Activated naive CD8-positive, alpha-beta T cell treated with anti-CD3 and anti-CD28 coated beads, Interleukin-2, amount 50 U/mL, for 24 hours (primary cell): ENCODE data around the gene DAAM1.

Experiments
- ATAC-seq: fragments of 150-1000 bp; cut with Tn5 transposase; one replicate; pipeline ENCODE4 v1.10.0; 2021
- DNase-seq: peaks from one replicate; pipeline ENCODE4 v3.0.0; 2021
- H3K27ac Mint-ChIP-seq: one replicate; pipeline ENCODE4 v1.8.0; 2021; ENCODE audit warnings: mild to moderate bottlenecking, mixed read lengths
- H3K27me3 Mint-ChIP-seq: one replicate; pipeline ENCODE4 v1.8.0; 2021; ENCODE audit warnings: mixed read lengths
- H3K36me3 Mint-ChIP-seq: one replicate; pipeline ENCODE4 v1.8.0; 2021; ENCODE audit warnings: low read depth, mixed read lengths
- H3K4me1 Mint-ChIP-seq: one replicate; pipeline ENCODE4 v1.8.0; 2021; ENCODE audit warnings: mixed read lengths
- H3K4me3 Mint-ChIP-seq: one replicate; pipeline ENCODE4 v1.8.0; 2021; ENCODE audit warnings: mild to moderate bottlenecking, moderate library complexity, mixed read lengths
- H3K9me3 Mint-ChIP-seq: one replicate; pipeline ENCODE4 v1.8.0; 2021; ENCODE audit warnings: mixed read lengths

Gene DAAM1

GRCh38 chr14:59398841-59399240 is 210.4 kb downstream of the DAAM1 start:
- Mint-ChIP-seq H3K4me3 (no peak overlapping the region), H3K4me1 (peaks cover 11% of the 10 kb centered on the region), H3K36me3 (no peaks in the 10 kb centered on the region), H3K27me3 (peaks cover 10% of the 10 kb centered on the region), H3K27ac (no peak overlapping the region), H3K9me3 (peaks cover 10% of the 10 kb centered on the region)
- ATAC-seq (peak; percentile 73), DNase-seq (peak; percentile 6)

GRCh38 chr14:59406454-59407245 is 218.2 kb downstream of the DAAM1 start:
- DNase-seq = no peak
- Mint-ChIP-seq H3K9me3 (peaks cover 7% of the 10 kb centered on the region), H3K36me3 (peaks cover 1% of the 10 kb centered on the region), H3K4me3 (no peak overlapping the region), H3K27me3 (peaks cover 4% of the 10 kb centered on the region), H3K4me1 (no peaks in the 10 kb centered on the region), H3K27ac (no peak overlapping the region)
- ATAC-seq = no peak

GRCh38 chr14:59407246-59408010 is 219.0 kb downstream of the DAAM1 start:
- no peak overlapping the region for H3K27ac Mint-ChIP-seq
- ATAC-seq (no peak), DNase-seq (no peak)
- peaks cover 7% of the 10 kb centered on the region for H3K9me3 Mint-ChIP-seq
- peaks cover 1% of the 10 kb centered on the region for H3K36me3 Mint-ChIP-seq
- H3K27me3 Mint-ChIP-seq = peaks cover 4% of the 10 kb centered on the region
- no peaks in the 10 kb centered on the region for H3K4me1 Mint-ChIP-seq
- no peak overlapping the region for H3K4me3 Mint-ChIP-seq

GRCh38 chr14:59415836-59416602 is 227.6 kb downstream of the DAAM1 start:
- ATAC-seq (no peak), DNase-seq (no peak)
- Mint-ChIP-seq H3K9me3 (no peaks in the 10 kb centered on the region), H3K4me1 (no peaks in the 10 kb centered on the region), H3K36me3 (no peaks in the 10 kb centered on the region), H3K4me3 (no peak overlapping the region), H3K27ac (no peak overlapping the region), H3K27me3 (no peaks in the 10 kb centered on the region)

- Mint-ChIP-seq H3K9me3 (no peaks in the 10 kb centered on the region), H3K4me3 (no peak overlapping the region), H3K4me1 (no peaks in the 10 kb centered on the region), H3K27ac (no peak overlapping the region), H3K36me3 (no peaks in the 10 kb centered on the region), H3K27me3 (no peaks in the 10 kb centered on the region)
- no peak for ATAC-seq
- no peak for DNase-seq
Measured at GRCh38 chr14:59417311-59417710, 228.8 kb downstream of the DAAM1 start.

- Mint-ChIP-seq H3K4me3 (no peak overlapping the region), H3K27me3 (no peaks in the 10 kb centered on the region), H3K36me3 (no peaks in the 10 kb centered on the region), H3K27ac (no peak overlapping the region), H3K9me3 (no peaks in the 10 kb centered on the region), H3K4me1 (no peaks in the 10 kb centered on the region)
- DNase-seq (no peak), ATAC-seq (no peak)
Measured at GRCh38 chr14:59419303-59419702, 230.8 kb downstream of the DAAM1 start.
